Measurements from ENCODE around the gene DGCR2.

The DGCR2 gene

GRCh38 chr22:19046719-19047609 lies 75.2 kb downstream of the DGCR2 start:
- Histone ChIP-seq H3K36me3 (ENCODE audit: insufficient read depth, low read length) (no peaks in the 10 kb centered on the region), H3K4me1 (ENCODE audit: control insufficient read depth, insufficient read depth, low read length, unreplicated experiment) (peaks cover 8% of the 10 kb centered on the region), H3K79me2 (ENCODE audit: control insufficient read depth, insufficient read depth, low read length, unreplicated experiment) (no peaks in the 10 kb centered on the region), H3K27me3 (ENCODE audit: insufficient read depth, low read length) (no peaks in the 10 kb centered on the region), H3K27ac (ENCODE audit: low read depth, low read length) (no peak overlapping the region), H3K4me3 (ENCODE audit: low read depth, low read length) (no peak overlapping the region), H2AFZ (ENCODE audit: low read length, unreplicated experiment) (no peak overlapping the region)

- no peak overlapping the region for H3K27ac ChIP-seq (ENCODE audit: low read depth, low read length)
- no peaks in the 10 kb centered on the region for H3K36me3 ChIP-seq (ENCODE audit: insufficient read depth, low read length)
- no peak overlapping the region for H2AFZ ChIP-seq (ENCODE audit: low read length, unreplicated experiment)
- H3K4me1 ChIP-seq (ENCODE audit: control insufficient read depth, insufficient read depth, low read length, unreplicated experiment), result peaks cover 8% of the 10 kb centered on the region
- no peaks in the 10 kb centered on the region for H3K27me3 ChIP-seq (ENCODE audit: insufficient read depth, low read length)
- no peaks in the 10 kb centered on the region for H3K79me2 ChIP-seq (ENCODE audit: control insufficient read depth, insufficient read depth, low read length, unreplicated experiment)
- H3K4me3 ChIP-seq (ENCODE audit: low read depth, low read length), result no peak overlapping the region
Measured at GRCh38 chr22:19046287-19046686, 75.9 kb downstream of the DGCR2 start.

GRCh38 chr22:19045094-19045493 lies 77.1 kb downstream of the DGCR2 start:
- no peak overlapping the region for H3K4me3 ChIP-seq (ENCODE audit: low read depth, low read length)
- H3K36me3 ChIP-seq (ENCODE audit: insufficient read depth, low read length), result no peaks in the 10 kb centered on the region
- H3K79me2 ChIP-seq (ENCODE audit: control insufficient read depth, insufficient read depth, low read length, unreplicated experiment), result no peaks in the 10 kb centered on the region
- H3K27me3 ChIP-seq (ENCODE audit: insufficient read depth, low read length), result no peaks in the 10 kb centered on the region
- no peak overlapping the region for H3K27ac ChIP-seq (ENCODE audit: low read depth, low read length)
- H2AFZ ChIP-seq (ENCODE audit: low read length, unreplicated experiment), result no peak overlapping the region
- H3K4me1 ChIP-seq (ENCODE audit: control insufficient read depth, insufficient read depth, low read length, unreplicated experiment), result peaks cover 8% of the 10 kb centered on the region

DNA sequence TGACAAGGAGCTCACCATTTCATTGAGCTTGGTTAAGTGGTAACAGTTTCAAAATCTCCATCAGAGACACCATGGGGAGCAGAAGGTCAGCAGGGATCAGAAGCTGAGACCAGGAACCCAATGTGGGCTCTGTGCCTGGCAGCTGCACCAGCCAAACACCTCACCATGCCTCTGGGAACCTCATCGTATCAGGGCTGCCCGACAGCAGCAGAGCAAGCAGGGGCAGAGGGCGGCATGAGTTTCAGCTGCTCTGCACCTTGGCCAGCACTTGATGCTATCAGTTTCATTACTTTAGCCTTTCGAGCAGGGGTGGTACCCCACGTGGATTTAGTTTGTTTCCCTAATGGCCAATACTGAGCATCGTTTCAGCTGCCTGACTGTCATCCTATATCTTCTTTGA lies 77.8 kb downstream of the DGCR2 start:
- Histone ChIP-seq H3K36me3 (ENCODE audit: insufficient read depth, low read length) (no peaks in the 10 kb centered on the region), H3K27me3 (ENCODE audit: insufficient read depth, low read length) (no peaks in the 10 kb centered on the region), H3K4me3 (ENCODE audit: low read depth, low read length) (no peak overlapping the region), H3K4me1 (ENCODE audit: control insufficient read depth, insufficient read depth, low read length, unreplicated experiment) (peaks cover 8% of the 10 kb centered on the region), H3K27ac (ENCODE audit: low read depth, low read length) (no peak overlapping the region), H2AFZ (ENCODE audit: low read length, unreplicated experiment) (no peak overlapping the region), H3K79me2 (ENCODE audit: control insufficient read depth, insufficient read depth, low read length, unreplicated experiment) (no peaks in the 10 kb centered on the region)

GRCh38 chr22:19043121-19044085 lies 78.8 kb downstream of the DGCR2 start:
- peaks cover 8% of the 10 kb centered on the region for H3K4me1 ChIP-seq (ENCODE audit: control insufficient read depth, insufficient read depth, low read length, unreplicated experiment)
- H3K4me3 ChIP-seq (ENCODE audit: low read depth, low read length), result no peak overlapping the region
- H3K36me3 ChIP-seq (ENCODE audit: insufficient read depth, low read length), result no peaks in the 10 kb centered on the region
- H3K27ac ChIP-seq (ENCODE audit: low read depth, low read length), result no peak overlapping the region
- H2AFZ ChIP-seq (ENCODE audit: low read length, unreplicated experiment), result no peak overlapping the region
- no peaks in the 10 kb centered on the region for H3K27me3 ChIP-seq (ENCODE audit: insufficient read depth, low read length)
- H3K79me2 ChIP-seq (ENCODE audit: control insufficient read depth, insufficient read depth, low read length, unreplicated experiment), result no peaks in the 10 kb centered on the region

DNA sequence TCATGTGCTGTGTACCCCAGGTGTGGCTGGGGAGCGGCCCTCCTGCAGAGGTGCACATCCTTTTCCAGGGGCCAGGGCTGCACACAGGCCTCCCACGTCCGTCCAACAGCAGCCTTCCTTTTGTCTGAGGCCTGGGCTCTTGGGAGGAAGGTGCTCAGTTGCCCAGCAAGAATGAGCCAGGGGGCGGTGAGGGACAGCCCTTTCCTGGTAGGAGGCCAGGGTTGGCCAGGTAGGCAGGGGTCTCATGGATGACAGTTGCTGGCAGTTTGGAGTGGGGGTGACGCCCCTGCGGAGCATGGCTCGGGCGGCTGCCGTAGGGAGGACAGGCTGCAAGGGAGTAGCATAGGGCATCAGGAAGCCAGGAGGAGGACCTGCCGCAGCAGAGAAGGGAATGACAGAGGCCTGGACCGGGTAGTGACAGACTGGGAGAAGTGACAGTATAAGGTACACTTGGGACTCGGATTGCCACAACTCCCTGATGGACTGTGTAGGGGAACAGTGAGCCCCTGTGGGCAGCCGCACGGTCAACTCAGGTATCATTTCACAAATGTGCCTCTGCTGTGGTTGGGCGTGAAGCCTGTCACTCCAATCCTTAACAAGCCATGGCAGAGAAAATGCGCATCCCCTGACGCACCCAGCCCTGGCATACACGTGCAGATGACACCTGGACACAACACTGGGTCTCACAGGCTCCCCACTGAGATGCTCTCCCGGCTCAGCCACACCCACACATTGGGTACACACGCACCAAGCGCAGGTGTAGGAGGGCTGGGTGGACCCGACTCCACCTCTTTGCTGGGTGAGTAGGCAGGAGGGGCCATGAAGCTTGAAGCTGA lies 79.7 kb downstream of the DGCR2 start:
- no peaks in the 10 kb centered on the region for H3K27me3 ChIP-seq (ENCODE audit: insufficient read depth, low read length)

DNA sequence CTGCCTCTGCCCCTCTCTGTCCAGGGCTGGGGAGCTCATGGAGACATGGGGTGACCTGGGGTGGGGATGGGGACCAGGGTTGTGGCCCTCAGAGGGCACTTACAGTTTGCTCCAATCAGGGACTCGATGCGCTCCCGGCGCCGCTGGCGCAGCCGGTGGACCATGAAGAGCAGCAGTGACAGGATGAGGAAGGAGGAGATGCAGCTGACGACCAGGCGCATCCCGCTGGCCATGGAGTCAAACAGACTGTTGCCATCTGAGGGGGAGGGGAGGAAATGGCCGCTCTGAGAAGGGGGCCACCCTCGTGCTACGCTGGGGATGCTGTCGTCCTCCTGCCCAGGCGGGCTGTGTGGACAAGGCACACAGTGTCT lies 80.5 kb downstream of the DGCR2 start:
- Histone ChIP-seq H3K27me3 (ENCODE audit: insufficient read depth, low read length) (no peaks in the 10 kb centered on the region), H3K27ac (ENCODE audit: low read depth, low read length) (no peak overlapping the region), H3K4me1 (ENCODE audit: control insufficient read depth, insufficient read depth, low read length, unreplicated experiment) (peaks cover 8% of the 10 kb centered on the region), H2AFZ (ENCODE audit: low read length, unreplicated experiment) (no peak overlapping the region), H3K36me3 (ENCODE audit: insufficient read depth, low read length) (no peaks in the 10 kb centered on the region), H3K4me3 (ENCODE audit: low read depth, low read length) (no peak overlapping the region), H3K79me2 (ENCODE audit: control insufficient read depth, insufficient read depth, low read length, unreplicated experiment) (no peaks in the 10 kb centered on the region)

More for the DNA sequence above, 79.7 kb downstream of the DGCR2 start:
- no peak overlapping the region for H3K4me3 ChIP-seq (ENCODE audit: low read depth, low read length)
- no peak overlapping the region for H2AFZ ChIP-seq (ENCODE audit: low read length, unreplicated experiment)
- no peaks in the 10 kb centered on the region for H3K36me3 ChIP-seq (ENCODE audit: insufficient read depth, low read length)
- H3K4me1 ChIP-seq (ENCODE audit: control insufficient read depth, insufficient read depth, low read length, unreplicated experiment), result peaks cover 8% of the 10 kb centered on the region
- H3K27ac ChIP-seq (ENCODE audit: low read depth, low read length), result no peak overlapping the region
- no peaks in the 10 kb centered on the region for H3K79me2 ChIP-seq (ENCODE audit: control insufficient read depth, insufficient read depth, low read length, unreplicated experiment)

DNA sequence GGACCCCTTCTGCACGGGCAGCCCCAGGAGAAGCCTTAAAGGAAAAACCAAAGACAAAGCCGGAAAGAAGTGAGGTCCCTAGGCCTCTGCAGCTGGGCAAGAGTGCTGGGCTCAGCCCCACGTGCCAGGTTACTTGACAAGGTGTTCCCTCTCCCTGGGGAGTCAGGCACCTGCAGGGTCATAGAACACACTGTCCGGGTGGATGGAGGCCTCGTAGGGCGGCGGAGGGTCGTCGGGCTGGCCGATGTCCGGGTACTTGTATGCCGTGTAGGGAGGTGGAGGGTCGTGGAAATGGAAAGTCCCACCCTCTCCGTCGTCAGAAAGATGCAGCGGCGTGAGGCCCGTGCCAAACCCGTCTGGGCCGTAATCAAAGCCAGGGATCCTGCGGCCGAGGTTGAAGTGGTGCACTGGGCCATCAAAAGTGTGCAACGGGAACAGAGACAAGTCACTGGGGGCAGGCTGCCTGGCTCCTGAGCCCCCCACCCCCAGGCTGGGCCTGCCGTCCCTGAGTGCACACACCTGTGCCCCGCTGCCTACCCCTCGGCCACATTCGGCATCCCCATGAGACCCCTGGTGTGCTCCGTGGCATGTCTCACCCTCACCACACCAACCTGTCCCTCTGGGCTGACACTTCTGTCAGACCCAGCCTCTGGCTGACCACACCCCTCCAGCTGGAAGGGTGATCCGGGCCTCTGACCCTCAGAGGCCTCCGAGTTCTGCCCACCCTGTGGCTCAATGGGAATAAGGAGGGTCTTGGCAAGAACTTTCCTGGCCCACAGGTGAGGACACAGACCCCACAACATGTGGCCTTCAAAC lies 81.1 kb downstream of the DGCR2 start:
- Histone ChIP-seq H2AFZ (ENCODE audit: low read length, unreplicated experiment) (no peak overlapping the region), H3K27me3 (ENCODE audit: insufficient read depth, low read length) (no peaks in the 10 kb centered on the region), H3K36me3 (ENCODE audit: insufficient read depth, low read length) (no peaks in the 10 kb centered on the region), H3K27ac (ENCODE audit: low read depth, low read length) (no peak overlapping the region), H3K4me1 (ENCODE audit: control insufficient read depth, insufficient read depth, low read length, unreplicated experiment) (peaks cover 8% of the 10 kb centered on the region), H3K79me2 (ENCODE audit: control insufficient read depth, insufficient read depth, low read length, unreplicated experiment) (no peaks in the 10 kb centered on the region), H3K4me3 (ENCODE audit: low read depth, low read length) (no peak overlapping the region)

DNA sequence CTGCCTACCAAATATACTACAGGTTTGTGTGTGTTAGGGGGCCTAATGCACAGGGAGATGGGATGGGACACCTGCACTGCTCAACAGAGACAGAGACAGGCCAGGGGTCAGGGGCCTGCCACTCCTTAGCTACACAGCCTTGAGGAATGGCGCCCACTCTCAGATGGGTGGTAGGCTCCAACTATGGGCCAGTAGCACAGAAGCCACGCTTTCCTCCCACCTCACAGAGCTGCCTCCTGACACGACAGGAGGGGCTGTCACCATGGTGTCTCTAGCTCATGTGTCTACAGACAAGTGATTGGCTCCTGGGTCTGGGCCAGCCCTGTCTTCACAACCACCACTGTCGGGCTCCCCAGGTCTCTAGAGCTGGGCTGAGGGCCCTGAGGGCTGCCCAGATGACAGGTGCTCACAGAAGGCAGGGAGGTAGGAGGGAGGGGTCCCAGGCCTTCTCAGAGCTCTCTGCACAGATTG lies 81.8 kb downstream of the DGCR2 start:
- H3K36me3 ChIP-seq (ENCODE audit: insufficient read depth, low read length), result no peaks in the 10 kb centered on the region
- H3K4me3 ChIP-seq (ENCODE audit: low read depth, low read length), result no peak overlapping the region

More for the DNA sequence above, 81.8 kb downstream of the DGCR2 start:
- Histone ChIP-seq H3K27me3 (ENCODE audit: insufficient read depth, low read length) (no peaks in the 10 kb centered on the region), H3K79me2 (ENCODE audit: control insufficient read depth, insufficient read depth, low read length, unreplicated experiment) (no peaks in the 10 kb centered on the region), H2AFZ (ENCODE audit: low read length, unreplicated experiment) (no peak overlapping the region), H3K4me1 (ENCODE audit: control insufficient read depth, insufficient read depth, low read length, unreplicated experiment) (peaks cover 8% of the 10 kb centered on the region), H3K27ac (ENCODE audit: low read depth, low read length) (no peak overlapping the region)
